Activated CD4-positive, alpha-beta T cell treated with anti-CD3 and anti-CD28 coated beads, Interleukin-2, amount 10 ng/mL, durations not matched to agents 7 days and 5 days (primary cell): Measurements from ENCODE around the gene TNXB. TPM values are rescaled to one million over a fixed set of nuclear protein-coding genes. Genes with fewer than 3 reads are reported as not detected.

ENCODE experiments used
- CTCF ChIA-PET: fragments of 350-600 bp; sonication (Branson Sonifier 250); formaldehyde crosslinking; loops from one replicate; lab custom pipeline; 2021; ENCODE audit warnings: antibody characterized with exemption; lab: Charles Lee
- POLR2A ChIA-PET: fragments of 350-600 bp; sonication (Branson Sonifier 250); formaldehyde crosslinking; loops from one replicate; lab custom pipeline; 2021; ENCODE audit warnings: antibody characterized with exemption; lab: Charles Lee
- DNase-seq: peaks from one replicate; pipeline ENCODE4 v3.0.0-alpha.2; 2020
- H3K27ac Mint-ChIP-seq: one replicate; pipeline ENCODE4 v1.8.0; 2021; ENCODE audit warnings: mild to moderate bottlenecking, moderate library complexity, mixed read lengths
- H3K27me3 Mint-ChIP-seq: one replicate; pipeline ENCODE4 v1.8.0; 2021; ENCODE audit warnings: mixed read lengths
- H3K36me3 Mint-ChIP-seq: one replicate; pipeline ENCODE4 v1.8.0; 2021; ENCODE audit warnings: low read depth, mixed read lengths
- H3K4me1 Mint-ChIP-seq: one replicate; pipeline ENCODE4 v1.8.0; 2021; ENCODE audit warnings: mixed read lengths
- H3K4me3 Mint-ChIP-seq: one replicate; pipeline ENCODE4 v1.8.0; 2021; ENCODE audit warnings: mild to moderate bottlenecking, moderate library complexity, mixed read lengths
- H3K9me3 Mint-ChIP-seq: one replicate; pipeline ENCODE4 v1.8.0; 2021; ENCODE audit warnings: mixed read lengths
- total RNA-seq, 2 experiments: library from RNA; stranded (reverse); gene quantifications; one replicate each; pipeline ENCODE4 v1.2.3, GENCODE V29; 2021

The TNXB gene
- total RNA-seq, 2 experiments from 2014 or later, result 3.9 to 6.7 TPM

DNA sequence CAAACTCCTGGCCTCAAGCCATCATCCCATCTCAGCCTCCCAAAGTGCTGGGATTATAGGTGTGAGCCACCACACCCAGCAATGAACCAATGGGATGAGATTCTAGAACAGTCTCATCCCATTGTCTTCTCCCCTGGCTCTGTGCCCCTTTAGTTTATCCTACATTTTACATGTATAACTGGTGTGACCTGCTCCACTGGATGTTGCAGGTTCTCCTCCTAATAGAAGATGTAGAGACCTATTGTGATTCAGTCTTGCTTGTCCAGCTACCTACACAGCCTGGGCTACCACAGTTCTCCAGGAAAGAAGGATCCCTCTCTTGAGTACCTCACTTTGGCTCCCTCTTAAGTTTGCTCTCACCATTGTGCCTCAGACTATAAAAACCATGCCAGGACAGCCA, 23.0 kb upstream of the TNXB start:
- Mint-ChIP-seq H3K36me3 (peaks cover 9% of the 10 kb centered on the region), H3K4me1 (peaks cover 30% of the 10 kb centered on the region), H3K27me3 (peaks cover 16% of the 10 kb centered on the region), H3K9me3 (no peaks in the 10 kb centered on the region), H3K4me3 (no peak overlapping the region), H3K27ac (no peak overlapping the region)
- CTCF ChIA-PET, result interaction anchor here (0.5 kb wide), 1 partner anchor 1416 kb away, joined by 3 read pairs; no protein-coding TSS in a partner anchor
- POLR2A ChIA-PET, result no interaction called here
- no peak for DNase-seq

DNA sequence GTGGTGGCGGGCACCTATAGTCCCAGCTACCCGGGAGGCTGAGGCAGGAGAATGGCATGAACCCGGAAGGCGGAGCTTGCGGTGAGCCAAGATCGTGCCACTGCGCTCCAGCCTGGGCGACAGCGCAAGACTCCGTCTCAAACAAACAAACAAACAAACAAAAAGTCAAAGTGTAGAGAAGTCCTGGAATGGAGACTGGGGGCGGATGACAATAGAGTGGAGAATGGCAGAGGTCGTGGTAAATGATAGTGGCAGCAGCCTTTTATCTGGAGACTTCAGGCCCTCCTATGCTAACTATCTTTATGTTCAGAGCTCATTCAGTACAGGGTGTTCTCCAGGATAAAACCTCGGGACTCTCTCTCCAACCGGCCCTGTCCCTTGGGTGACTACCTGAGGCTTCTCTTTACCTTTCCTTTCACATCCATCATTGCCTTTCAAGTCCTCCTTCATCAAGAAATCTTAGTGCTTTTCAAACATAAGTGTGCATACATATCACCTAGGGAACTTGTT, 22.4 kb upstream of the TNXB start:
- Mint-ChIP-seq H3K4me3 (peak overlapping the region; percentile 40), H3K36me3 (peaks cover 14% of the 10 kb centered on the region), H3K27me3 (peaks cover 16% of the 10 kb centered on the region), H3K9me3 (no peaks in the 10 kb centered on the region), H3K4me1 (peaks cover 37% of the 10 kb centered on the region), H3K27ac (no peak overlapping the region)
- POLR2A ChIA-PET, result no interaction called here
- CTCF ChIA-PET, result interaction anchor here (2.0 kb wide), 1 partner anchor 18 kb away, joined by 5 read pairs; no protein-coding TSS in a partner anchor
- DNase-seq, result no peak

DNA sequence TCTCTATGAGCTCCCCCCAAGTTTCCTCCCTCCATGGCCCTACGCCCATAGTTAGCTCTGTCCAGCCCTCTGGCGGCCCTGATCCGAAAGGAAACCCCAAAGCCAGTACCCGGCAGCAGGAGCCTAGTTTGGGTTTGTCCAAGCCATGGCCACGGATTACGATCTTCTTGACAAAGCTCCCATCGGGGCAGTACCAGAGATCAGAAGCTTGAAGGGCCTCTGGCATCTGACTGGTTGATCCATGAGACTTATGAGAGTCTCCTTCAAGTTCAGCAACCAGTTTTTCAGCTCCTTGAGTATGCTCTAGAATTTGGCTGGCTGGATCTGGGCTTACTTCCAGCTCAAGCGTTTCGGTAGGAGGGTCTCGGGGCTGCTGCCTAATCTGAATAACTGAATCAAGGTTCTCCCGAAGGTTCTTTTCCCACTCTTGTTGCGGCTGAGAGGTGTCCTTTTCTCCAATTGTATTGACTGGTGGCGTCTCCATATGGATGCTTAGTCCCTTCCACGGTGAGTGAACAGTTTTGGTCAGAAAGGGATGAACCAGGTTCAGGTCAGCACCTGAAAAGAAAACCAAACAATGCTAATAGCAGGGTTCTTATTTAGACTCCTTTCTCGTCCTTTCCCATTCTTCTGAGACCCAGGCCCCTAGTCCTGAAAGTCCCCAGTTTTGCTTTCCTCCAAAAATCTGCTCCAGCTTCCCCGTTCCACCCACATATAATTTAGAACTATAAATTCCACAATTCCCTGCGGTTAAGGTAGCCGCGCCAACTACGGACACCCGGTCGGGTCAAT, 20.4 kb upstream of the TNXB start:
- DNase-seq, result no peak
- Mint-ChIP-seq H3K36me3 (peaks cover 25% of the 10 kb centered on the region), H3K4me3 (peak overlapping the region; percentile 98), H3K9me3 (no peaks in the 10 kb centered on the region), H3K27ac (peak overlapping the region; percentile 98), H3K27me3 (peaks cover 5% of the 10 kb centered on the region), H3K4me1 (peaks cover 46% of the 10 kb centered on the region)
- CTCF ChIA-PET, result interaction anchor here (0.5 to 2.6 kb wide), 10 partner anchors 9 to 90 kb away, joined by 3 to 20 read pairs (median 3); partner anchors contain the start of gene PBX2
- POLR2A ChIA-PET, result interaction anchor here (0.6 to 0.8 kb wide), 2 partner anchors 64 to 212 kb away, joined by 3 read pairs; no protein-coding TSS in a partner anchor

DNA sequence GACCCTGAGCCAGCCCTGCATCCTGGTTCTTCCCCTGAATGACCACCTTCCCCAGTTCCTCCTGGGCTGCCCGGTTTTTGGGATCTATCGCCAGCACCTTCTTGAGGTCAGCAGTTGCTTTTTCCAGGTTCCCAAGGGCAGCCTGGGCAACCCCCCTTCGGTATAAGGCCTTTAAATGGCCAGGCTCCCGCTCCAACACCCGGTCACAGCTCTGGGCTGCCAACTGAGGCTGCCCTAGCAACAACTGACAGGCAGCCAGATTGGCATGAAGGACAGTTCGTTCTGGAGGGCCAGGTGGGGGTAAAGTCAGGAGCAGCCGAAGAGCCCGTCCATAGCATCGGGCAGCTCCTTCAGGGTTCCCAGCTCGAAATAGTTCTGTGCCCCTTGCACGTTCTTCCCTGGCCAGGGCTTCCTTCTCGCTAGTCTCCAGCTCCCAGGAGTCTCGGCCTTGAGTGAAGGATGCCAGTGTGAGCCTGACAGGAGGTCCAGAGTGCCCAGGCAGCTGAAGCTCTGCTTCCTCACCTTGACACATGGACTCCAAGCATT, 19.7 kb upstream of the TNXB start:
- H3K27ac Mint-ChIP-seq, result peak overlapping the region; percentile 98
- ChIA-PET POLR2A (interaction anchor here (0.8 kb wide), 1 partner anchor 64 kb away, joined by 3 read pairs; no protein-coding TSS in a partner anchor), CTCF (interaction anchor here (0.5 to 2.6 kb wide), 6 partner anchors 10 to 67 kb away, joined by 3 to 20 read pairs (median 3); no protein-coding TSS in a partner anchor)
- peak overlapping the region; percentile 100 for H3K4me3 Mint-ChIP-seq
- H3K9me3 Mint-ChIP-seq, result no peaks in the 10 kb centered on the region
- H3K36me3 Mint-ChIP-seq, result peaks cover 31% of the 10 kb centered on the region
- no peak for DNase-seq
- peaks cover 51% of the 10 kb centered on the region for H3K4me1 Mint-ChIP-seq
- H3K27me3 Mint-ChIP-seq, result peaks cover under 1% of the 10 kb centered on the region

DNA sequence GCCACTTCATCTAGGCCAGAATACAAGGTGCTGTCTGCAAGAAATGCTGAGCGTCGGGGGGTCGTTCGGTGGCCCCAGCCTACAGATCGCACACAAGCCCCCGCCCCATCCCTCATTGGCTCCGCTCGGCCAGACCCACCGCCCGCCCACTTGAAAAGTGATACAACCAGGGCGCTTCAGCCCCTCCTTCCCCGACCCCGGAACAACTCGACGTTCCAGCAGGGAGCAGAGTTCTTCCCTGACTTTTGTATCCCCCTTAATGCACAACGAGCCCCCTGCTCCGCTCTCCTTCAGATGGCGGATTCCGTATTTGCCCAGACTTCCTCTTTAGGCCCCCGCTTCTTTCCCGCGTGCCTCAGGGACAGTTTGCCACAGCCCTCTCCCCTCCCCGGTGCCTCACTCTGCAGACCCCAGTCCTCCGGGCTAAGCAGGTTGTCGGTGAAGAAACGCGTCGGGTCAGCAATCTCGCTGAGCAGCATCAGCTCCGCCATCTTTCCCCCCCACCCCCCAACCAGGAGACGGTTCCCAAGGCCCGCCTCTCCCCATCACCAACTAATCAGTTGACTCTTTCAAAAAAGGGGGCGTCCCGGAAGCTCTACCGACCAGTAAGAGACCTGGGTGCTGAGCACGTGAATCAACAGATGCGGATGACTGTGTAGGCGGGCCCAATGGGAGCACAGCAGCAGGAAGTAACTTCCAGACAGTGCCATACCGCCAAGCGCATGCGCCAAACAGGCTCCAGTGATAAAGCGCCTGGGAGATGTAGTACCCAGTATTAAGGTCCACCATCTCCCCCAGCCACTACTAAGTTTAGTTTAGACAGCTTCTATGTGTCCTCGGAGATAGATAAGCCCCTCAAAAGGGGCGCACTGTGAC, 18.8 kb upstream of the TNXB start, which contains the start of gene ATF6B:
Gene ATF6B (minus strand): TSS at position 530 of the 876 bp plus-strand sequence. CDS start 39 bp downstream, at position 491.
- Mint-ChIP-seq H3K27me3 (no peaks in the 10 kb centered on the region), H3K9me3 (no peaks in the 10 kb centered on the region), H3K4me3 (peak within 1 kb of the TSS; percentile 100), H3K27ac (peak within 1 kb of the TSS; percentile 98), H3K36me3 (peaks cover 37% of the 10 kb centered on the region), H3K4me1 (peaks cover 51% of the 10 kb centered on the region)
- DNase-seq, result peak; percentile 99
- ChIA-PET CTCF (interaction anchor here (0.6 to 2.6 kb wide), 9 partner anchors 9 to 183 kb away, joined by 3 to 20 read pairs (median 3); no protein-coding TSS in a partner anchor), POLR2A (interaction anchor here (0.5 to 0.8 kb wide), 2 partner anchors 12 to 68 kb away, joined by 3 to 4 read pairs; no protein-coding TSS in a partner anchor)

DNA sequence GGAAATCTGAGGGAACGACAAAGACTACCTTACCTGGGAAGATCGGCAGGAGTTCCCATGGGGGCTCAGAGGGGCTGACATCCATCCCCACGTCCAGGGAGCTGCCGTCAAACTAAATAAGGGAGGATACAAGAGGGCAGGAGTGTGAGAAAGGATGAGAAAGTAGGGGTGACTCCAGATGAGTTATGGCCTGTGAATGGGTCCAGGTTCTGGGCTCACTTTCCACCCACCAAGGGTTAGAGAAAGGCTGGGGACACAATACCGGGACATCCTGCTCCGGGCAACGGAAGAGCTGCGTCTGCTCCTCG, 18.2 kb upstream of the TNXB start:
- Mint-ChIP-seq H3K4me3 (peak overlapping the region; percentile 100), H3K4me1 (peaks cover 51% of the 10 kb centered on the region), H3K9me3 (no peaks in the 10 kb centered on the region), H3K36me3 (peaks cover 40% of the 10 kb centered on the region), H3K27ac (peak overlapping the region; percentile 98), H3K27me3 (no peaks in the 10 kb centered on the region)
- CTCF ChIA-PET, result interaction anchor here (1.0 to 2.6 kb wide), 5 partner anchors 9 to 68 kb away, joined by 3 to 20 read pairs (median 5); no protein-coding TSS in a partner anchor
- POLR2A ChIA-PET, result interaction anchor here (0.8 kb wide), 1 partner anchor 69 kb away, joined by 4 read pairs; no protein-coding TSS in a partner anchor
- DNase-seq, result no peak

DNA sequence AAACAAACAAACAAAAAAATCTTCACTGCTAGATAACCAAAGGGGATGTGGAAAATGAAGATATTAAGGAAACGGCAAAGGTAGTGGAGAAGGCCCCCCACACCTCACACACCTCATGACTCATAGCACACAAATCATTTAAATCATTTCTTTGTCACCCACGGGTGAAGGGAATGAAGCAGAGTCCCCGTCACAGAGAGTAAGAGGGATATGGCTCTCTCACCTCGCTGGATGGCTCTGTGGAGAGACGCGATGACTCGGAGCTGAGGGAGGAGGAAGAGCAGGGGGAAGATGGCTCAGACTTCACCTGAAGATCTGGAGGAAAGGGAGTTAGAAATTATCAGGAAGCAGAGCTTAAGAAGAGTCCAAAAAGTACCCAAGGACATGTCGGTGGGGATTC, 17.7 kb upstream of the TNXB start:
- DNase-seq, result no peak
- POLR2A ChIA-PET, result no interaction called here
- H3K4me3 Mint-ChIP-seq, result peak overlapping the region; percentile 100
- H3K4me1 Mint-ChIP-seq, result peaks cover 51% of the 10 kb centered on the region
- peak overlapping the region; percentile 98 for H3K27ac Mint-ChIP-seq
- CTCF ChIA-PET, result interaction anchor here (1.1 to 2.6 kb wide), 3 partner anchors 8 to 23 kb away, joined by 3 to 20 read pairs (median 7); no protein-coding TSS in a partner anchor
- H3K27me3 Mint-ChIP-seq, result no peaks in the 10 kb centered on the region
- H3K36me3 Mint-ChIP-seq, result peaks cover 43% of the 10 kb centered on the region
- H3K9me3 Mint-ChIP-seq, result no peaks in the 10 kb centered on the region

DNA sequence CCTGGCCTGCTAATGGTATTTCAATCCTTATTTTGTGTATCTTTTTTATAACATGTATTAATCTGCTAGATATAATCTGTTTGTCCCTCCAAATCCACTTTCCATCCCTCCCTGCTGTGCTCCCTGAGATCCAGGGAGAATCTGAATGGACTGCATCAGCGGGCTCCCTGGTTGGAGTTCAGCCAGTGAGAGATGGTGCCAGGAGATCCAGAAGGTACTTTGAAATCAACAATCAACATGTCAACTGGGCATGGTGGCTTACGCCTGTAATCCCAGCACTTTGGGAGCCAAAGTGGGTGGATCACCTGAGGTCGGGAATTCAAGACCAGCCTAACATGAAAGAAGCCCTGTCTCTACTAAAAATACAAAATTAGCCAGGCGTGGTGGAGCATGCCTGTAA, 14.5 kb upstream of the TNXB start:
- Mint-ChIP-seq H3K4me1 (peaks cover 43% of the 10 kb centered on the region), H3K4me3 (no peak overlapping the region), H3K36me3 (peaks cover 64% of the 10 kb centered on the region), H3K27me3 (no peaks in the 10 kb centered on the region), H3K27ac (no peak overlapping the region), H3K9me3 (no peaks in the 10 kb centered on the region)
- CTCF ChIA-PET, result no interaction called here
- DNase-seq, result no peak
- POLR2A ChIA-PET, result no interaction called here

DNA sequence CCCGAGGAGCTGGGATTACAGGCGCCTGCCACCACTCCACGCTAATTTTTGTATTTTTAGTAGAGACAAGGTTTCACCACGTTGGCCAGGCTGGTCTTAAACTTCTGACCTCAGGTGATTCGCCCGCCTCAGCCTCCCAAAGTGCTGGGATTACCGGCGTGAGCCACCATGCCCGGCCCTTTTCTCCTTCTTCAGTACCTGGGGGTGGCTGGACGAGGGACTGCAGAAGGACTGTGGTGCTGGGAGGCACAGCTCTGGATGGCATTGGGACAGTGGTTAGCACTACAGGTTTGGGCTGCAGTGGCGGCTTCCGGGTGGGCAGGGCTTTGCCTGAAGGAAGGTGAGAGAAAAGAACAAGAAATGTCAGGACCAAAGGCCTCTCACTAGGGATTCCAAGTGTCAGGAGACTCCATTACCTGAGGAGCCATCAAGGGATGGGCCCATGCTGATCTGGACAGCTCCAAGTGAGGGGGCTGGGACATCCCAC, 11.5 kb upstream of the TNXB start:
- CTCF ChIA-PET, result interaction anchor here (1.9 kb wide), 1 partner anchor 10 kb away, joined by 6 read pairs; no protein-coding TSS in a partner anchor
- Mint-ChIP-seq H3K4me3 (no peak overlapping the region), H3K36me3 (peaks cover 58% of the 10 kb centered on the region), H3K27ac (no peak overlapping the region), H3K9me3 (no peaks in the 10 kb centered on the region), H3K27me3 (no peaks in the 10 kb centered on the region), H3K4me1 (peaks cover 17% of the 10 kb centered on the region)
- POLR2A ChIA-PET, result no interaction called here
- no peak for DNase-seq

DNA sequence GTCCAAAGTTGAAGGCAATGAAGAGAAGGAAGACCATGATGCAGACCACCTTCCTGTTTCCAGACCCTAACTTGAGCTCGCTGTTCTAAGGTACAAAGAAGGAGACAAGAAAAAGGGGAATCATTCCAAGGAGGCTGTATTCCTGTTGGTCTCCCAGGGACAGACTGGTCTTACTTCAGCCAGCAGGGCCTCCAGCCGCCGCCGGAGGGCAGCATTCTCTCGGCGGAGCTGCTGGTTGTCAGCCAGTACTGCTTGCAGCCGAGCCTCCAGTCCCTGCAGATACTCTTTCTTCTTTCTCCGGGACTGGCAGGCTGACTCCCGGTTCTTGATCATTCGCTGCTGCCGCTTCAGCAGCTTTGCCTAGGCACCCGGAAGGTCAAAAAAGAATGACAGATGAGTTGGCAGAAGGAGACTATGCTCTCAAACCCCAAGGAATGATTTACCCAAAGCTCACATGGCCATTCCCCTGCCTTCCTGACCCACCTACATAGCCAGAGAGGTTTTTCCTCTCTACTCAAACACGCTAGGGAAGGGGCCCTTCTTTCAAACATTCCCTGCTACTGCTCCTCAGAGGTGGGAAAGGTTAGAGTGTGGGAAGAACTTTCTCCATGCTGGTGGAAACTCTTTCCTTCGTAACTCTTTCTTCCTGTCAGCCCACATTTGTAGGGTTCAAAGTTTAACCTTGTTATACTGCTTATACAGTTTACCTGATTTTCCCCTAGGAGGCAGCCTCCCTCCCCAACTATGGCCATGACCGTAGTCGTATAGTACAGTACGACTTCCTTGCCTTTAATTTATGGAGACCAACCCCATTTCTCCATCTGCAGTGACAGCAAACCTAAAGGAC, 9.9 kb upstream of the TNXB start:
- CTCF ChIA-PET, result interaction anchor here (0.6 to 1.8 kb wide), 10 partner anchors 9 to 837 kb away, joined by 3 to 20 read pairs (median 4); partner anchors contain the start of genes ATF6B and FKBPL
- Mint-ChIP-seq H3K36me3 (peaks cover 52% of the 10 kb centered on the region), H3K4me1 (peaks cover 10% of the 10 kb centered on the region), H3K4me3 (no peak overlapping the region), H3K27me3 (no peaks in the 10 kb centered on the region), H3K9me3 (no peaks in the 10 kb centered on the region), H3K27ac (peak overlapping the region; percentile 81)
- peak; percentile 77 for DNase-seq
- POLR2A ChIA-PET, result no interaction called here

DNA sequence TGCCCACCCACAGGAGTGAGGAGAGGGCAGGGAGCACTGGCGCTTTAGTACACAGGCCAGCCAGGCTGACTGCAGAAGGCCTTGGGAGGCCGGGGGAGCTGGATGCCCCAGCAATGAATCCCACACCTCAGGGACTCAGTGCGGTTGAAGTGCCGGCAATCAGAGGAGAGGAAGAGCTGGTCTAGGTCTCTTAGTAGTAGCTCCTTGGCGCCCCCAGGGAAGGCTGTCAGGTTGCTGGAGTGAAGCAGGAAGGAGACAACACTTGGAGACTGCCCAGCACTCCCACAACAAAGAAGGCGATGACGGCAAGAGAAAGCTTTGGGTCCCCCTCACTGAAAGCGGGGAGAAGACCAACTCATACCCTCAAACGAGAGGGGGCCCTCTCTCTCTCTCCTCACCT, 8.3 kb upstream of the TNXB start:
- H3K4me3 Mint-ChIP-seq, result no peak overlapping the region
- H3K36me3 Mint-ChIP-seq, result peaks cover 44% of the 10 kb centered on the region
- peaks cover 10% of the 10 kb centered on the region for H3K4me1 Mint-ChIP-seq
- no peaks in the 10 kb centered on the region for H3K27me3 Mint-ChIP-seq
- POLR2A ChIA-PET, result no interaction called here
- CTCF ChIA-PET, result interaction anchor here (0.9 to 1.2 kb wide), 4 partner anchors 11 to 78 kb away, joined by 3 to 4 read pairs (median 4); no protein-coding TSS in a partner anchor
- H3K27ac Mint-ChIP-seq, result no peak overlapping the region
- no peak for DNase-seq
- H3K9me3 Mint-ChIP-seq, result no peaks in the 10 kb centered on the region
